Adrenal gland (tissue), 12 donors: ENCODE results near the gene PRKCZ. TPM values are rescaled to one million over a fixed set of nuclear protein-coding genes. Genes with fewer than 3 reads are reported as not detected.

Experiments used
- DNase-seq, 7 donors: peaks; one replicate each; pipeline ENCODE4 v3.0.0-alpha.2; 2019 to 2020
- H3K27ac ChIP-seq, 5 donors: fragments of 200-600 bp; sonication (generic) in 4 of 5; 1 replicate in 3 of 5; 2 replicates in 2 of 5; pipeline versions ENCODE4 v1.5.1 to v1.8.0; 2016 to 2020; ENCODE audit warnings: mild to moderate bottlenecking in 1 of 5
- H3K27me3 ChIP-seq: fragments of 200-600 bp; 2 replicates; pipeline ENCODE4 v1.8.0; 2021
- H3K36me3 ChIP-seq, 2 donors: fragments of 200-600 bp; replicated peaks in 1 of 2; 1 replicate in 1 of 2; 2 replicates in 1 of 2; pipeline versions ENCODE4 v1.5.1 to v1.8.0; 2018 to 2022
- H3K4me1 ChIP-seq, 2 donors: fragments of 200-600 bp; replicated peaks in 1 of 2; 1 replicate in 1 of 2; 2 replicates in 1 of 2; pipeline versions ENCODE4 v1.5.1 to v1.8.0; 2018 to 2021
- H3K4me3 ChIP-seq, 4 donors: fragments of 200-600 bp; sonication (generic) in 3 of 4; one replicate each; pipeline ENCODE4 v1.5.1; 2016 to 2018
- H3K9me3 ChIP-seq, 3 donors: fragments of 200-600 bp; sonication (generic) in 1 of 3; replicated peaks in 1 of 3; 1 replicate in 2 of 3; 2 replicates in 1 of 3; pipeline versions ENCODE4 v1.5.1 to v1.8.0; 2016 to 2021
- POLR2A ChIP-seq, 2 donors: fragments of 450-650 bp; IDR thresholded peaks; one replicate each; pipeline ENCODE4 v1.6.1; 2017; ENCODE audit warnings: antibody characterized with exemption in 2 of 2, mild to moderate bottlenecking in 2 of 2, moderate library complexity in 1 of 2
- WGBS, 4 donors: extraction: QIAGEN DNeasy Blood & Tissue Kit in 2 of 4; methylation state at CpG; one replicate each; pipeline versions ENCODE4 v1.1.5 to v1.1.7; 2013 to 2017; 5-methylcytosine and 5-hydroxymethylcytosine counted together
- intact Hi-C, 2 donors: fragments of 100-400 bp; cut with DNase I; formaldehyde crosslinking; loops; one replicate each; pipeline versions ENCODE4 v1.14.1 to v1.15.0; 2022 to 2023
- polyA plus RNA-seq, 3 donors: library from polyadenylated mRNA; stranded (reverse); fragments of 200-250 nt in 2 of 3; fragments of 350-450 nt in 1 of 3; fragmentation: Illumina TruSeq in 1 of 3; extraction: RNeasy Lipid Tissue Mini Kit (QIAGEN cat#74804) in 1 of 3; gene quantifications; one replicate each; pipeline ENCODE4 v1.2.3, GENCODE V29; 2013 to 2014
- total RNA-seq, 9 donors: library from RNA; depleted of rRNA in 4 of 9; stranded (reverse); fragments of >200 nt in 4 of 9; fragments of 120-200 nt in 1 of 9; fragmentation: NEBNext Ultra II Directional in 1 of 9; extraction: Animal tissue kit (Norgen Biotek cat#: 25700) in 1 of 9; gene quantifications; one replicate each; pipeline versions ENCODE4 v1.1.0 to v1.2.4, GENCODE V29; 2013 to 2023
- TF ChIP-seq, protein P1 (sequence below), 6 experiments: fragments of 450-650 bp in 4 of 6; fragments of 200-600 bp in 2 of 6; sonication (generic) in 1 of 6; IDR thresholded peaks; 1 replicate in 5 of 6; 2 replicates in 1 of 6; pipeline versions ENCODE4 v1.5.1 to v1.8.0; 2016 to 2021; ENCODE audit warnings: antibody characterized with exemption in 6 of 6, mild to moderate bottlenecking in 2 of 6, moderate library complexity in 1 of 6
- donor health status: healthy with polysubstance abuse.
- donor health status: Bipolar disorder and iron deficiency.
- donor health status: DM: yes; HTN: yes; CAD: no.
- donor health status: DM: no; HTN: no; CAD: no.
- donor health status: DM: no; HTN: no; CAD: no.
- donor health status: DM: yes; HTN: yes; CAD: no.

Gene PRKCZ
- total and polyA plus RNA-seq, 12 donors = 8.2 to 50.5 (median 25.4) TPM

DNA sequence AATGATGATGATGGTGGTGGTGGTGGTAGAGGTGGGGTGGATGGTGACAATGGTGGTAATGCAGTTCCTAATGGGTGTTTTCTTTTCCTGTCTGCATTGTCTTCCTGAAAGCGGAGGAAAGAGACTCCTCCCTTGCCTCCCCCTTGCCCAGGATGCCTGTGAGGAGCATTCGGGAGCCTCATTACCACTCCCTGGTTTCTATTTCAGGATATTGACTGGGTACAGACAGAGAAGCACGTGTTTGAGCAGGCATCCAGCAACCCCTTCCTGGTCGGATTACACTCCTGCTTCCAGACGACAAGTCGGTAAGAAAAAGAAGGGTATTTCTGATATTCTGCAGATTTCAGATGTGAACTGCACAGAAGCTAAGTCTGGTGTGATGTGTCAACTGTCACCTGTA, 105.6 kb downstream of the PRKCZ start:
- WGBS, 4 donors = 80 to 98% (median 88%) methylated on average over 6 of the region's 6 CpGs
- intact Hi-C loops = no loop called here
- H3K27ac ChIP-seq = no peak overlapping the region
- H3K4me1 ChIP-seq = no peaks in the 10 kb centered on the region
- TF ChIP-seq POLR2A (IDR thresholded peaks at IDR 0.05) = no peak
- TF ChIP-seq, protein P1, sequence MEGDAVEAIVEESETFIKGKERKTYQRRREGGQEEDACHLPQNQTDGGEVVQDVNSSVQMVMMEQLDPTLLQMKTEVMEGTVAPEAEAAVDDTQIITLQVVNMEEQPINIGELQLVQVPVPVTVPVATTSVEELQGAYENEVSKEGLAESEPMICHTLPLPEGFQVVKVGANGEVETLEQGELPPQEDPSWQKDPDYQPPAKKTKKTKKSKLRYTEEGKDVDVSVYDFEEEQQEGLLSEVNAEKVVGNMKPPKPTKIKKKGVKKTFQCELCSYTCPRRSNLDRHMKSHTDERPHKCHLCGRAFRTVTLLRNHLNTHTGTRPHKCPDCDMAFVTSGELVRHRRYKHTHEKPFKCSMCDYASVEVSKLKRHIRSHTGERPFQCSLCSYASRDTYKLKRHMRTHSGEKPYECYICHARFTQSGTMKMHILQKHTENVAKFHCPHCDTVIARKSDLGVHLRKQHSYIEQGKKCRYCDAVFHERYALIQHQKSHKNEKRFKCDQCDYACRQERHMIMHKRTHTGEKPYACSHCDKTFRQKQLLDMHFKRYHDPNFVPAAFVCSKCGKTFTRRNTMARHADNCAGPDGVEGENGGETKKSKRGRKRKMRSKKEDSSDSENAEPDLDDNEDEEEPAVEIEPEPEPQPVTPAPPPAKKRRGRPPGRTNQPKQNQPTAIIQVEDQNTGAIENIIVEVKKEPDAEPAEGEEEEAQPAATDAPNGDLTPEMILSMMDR (IDR thresholded peaks at IDR 0.05) = no peak
- no peak overlapping the region for H3K4me3 ChIP-seq
- H3K27me3 ChIP-seq = no peaks in the 10 kb centered on the region
- DNase-seq = no peak
- no peaks in the 10 kb centered on the region for H3K9me3 ChIP-seq
- H3K36me3 ChIP-seq = peaks cover 0 to 11% of the 10 kb centered on the region in 2 donors

DNA sequence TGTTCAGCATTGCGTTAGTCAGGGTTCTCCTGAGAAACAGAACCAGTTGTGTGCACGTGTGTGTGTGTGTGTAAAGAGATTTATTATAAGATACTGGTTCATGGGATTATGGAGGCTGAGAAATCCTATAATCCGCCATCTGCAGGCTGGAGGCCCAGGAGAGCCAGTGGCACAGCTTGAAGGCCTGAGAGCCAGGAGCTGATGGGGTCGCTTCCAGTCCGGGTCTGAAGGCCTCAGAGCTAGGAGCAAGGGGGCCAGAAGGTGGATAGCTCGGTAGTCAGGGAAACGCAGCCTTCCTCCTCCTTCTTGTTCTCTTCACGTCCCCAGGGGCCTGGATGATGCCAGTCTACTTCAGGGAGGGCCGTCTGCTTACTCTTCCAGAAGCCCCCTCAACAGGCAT, 106.7 kb downstream of the PRKCZ start:
- intact Hi-C loops = no loop called here
- Histone ChIP-seq H3K9me3 (no peaks in the 10 kb centered on the region), H3K4me1 (no peaks in the 10 kb centered on the region), H3K4me3 (no peak overlapping the region), H3K27me3 (no peaks in the 10 kb centered on the region), H3K27ac (no peak overlapping the region), H3K36me3 (peaks cover 0 to 11% of the 10 kb centered on the region in 2 donors)
- 86 to 93% (median 88%) methylated on average over 8 to 9 of the region's 9 CpGs for WGBS, 4 donors
- TF ChIP-seq, protein P1 (IDR thresholded peaks at IDR 0.05) = no peak
- no peak for TF ChIP-seq POLR2A (IDR thresholded peaks at IDR 0.05)
- no peak for DNase-seq

DNA sequence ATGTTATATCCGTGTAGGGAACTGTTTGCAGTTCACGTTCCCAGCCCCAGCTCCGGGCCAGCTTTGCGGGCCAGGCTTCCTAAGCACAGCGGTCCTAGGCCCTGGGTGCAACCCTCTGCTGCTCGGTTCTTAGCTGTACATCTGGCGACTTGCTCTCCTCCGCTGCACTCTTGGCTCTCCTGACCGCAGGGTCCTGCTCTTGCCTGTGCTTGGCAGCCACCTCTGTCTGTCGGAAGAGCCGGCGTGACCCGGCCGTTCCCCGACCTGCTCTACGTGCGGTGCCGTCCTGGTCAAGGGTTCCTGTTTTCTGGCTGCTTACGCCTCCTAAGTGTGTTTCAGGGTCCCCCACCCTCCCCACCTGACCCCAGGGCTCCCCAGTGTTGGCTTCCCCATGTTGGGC, 107.6 kb downstream of the PRKCZ start:
- no peaks in the 10 kb centered on the region for H3K4me1 ChIP-seq
- peaks cover 0 to 6% of the 10 kb centered on the region in 2 donors for H3K36me3 ChIP-seq
- H3K27ac ChIP-seq = no peak overlapping the region
- H3K4me3 ChIP-seq = no peak overlapping the region
- TF ChIP-seq, protein P1 (IDR thresholded peaks at IDR 0.05) = no peak
- no peak for TF ChIP-seq POLR2A (IDR thresholded peaks at IDR 0.05)
- no peaks in the 10 kb centered on the region for H3K9me3 ChIP-seq
- intact Hi-C loops = no loop called here
- WGBS, 4 donors = 85 to 94% (median 90%) methylated on average over 11 to 19 of the region's 19 CpGs
- no peak for DNase-seq
- no peaks in the 10 kb centered on the region for H3K27me3 ChIP-seq

DNA sequence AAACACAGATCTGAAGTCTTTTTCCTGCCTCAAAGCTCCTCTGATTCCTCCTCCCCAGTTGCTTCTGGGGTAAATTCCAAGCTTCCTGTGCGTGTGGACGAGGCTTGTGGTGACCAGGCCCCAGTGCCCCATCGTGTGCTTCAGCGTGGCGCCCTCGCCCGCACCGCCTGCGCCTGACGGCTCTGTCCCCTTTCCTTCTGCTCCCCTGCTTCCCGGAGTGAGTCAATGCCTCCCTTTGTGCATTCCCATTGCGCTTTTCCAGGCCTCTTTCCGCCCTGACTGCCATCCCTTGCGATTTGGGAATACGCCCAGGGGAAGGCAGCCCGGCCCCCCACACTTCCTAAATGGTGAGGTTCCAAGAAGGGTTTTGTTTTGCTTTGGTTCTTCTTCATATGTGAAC, 108.1 kb downstream of the PRKCZ start:
- Histone ChIP-seq H3K9me3 (no peaks in the 10 kb centered on the region), H3K27me3 (no peaks in the 10 kb centered on the region), H3K4me1 (no peaks in the 10 kb centered on the region), H3K4me3 (no peak overlapping the region), H3K27ac (no peak overlapping the region), H3K36me3 (peaks cover 0 to 2% of the 10 kb centered on the region in 2 donors)
- TF ChIP-seq, protein P1 (IDR thresholded peaks at IDR 0.05) = no peak
- no peak for TF ChIP-seq POLR2A (IDR thresholded peaks at IDR 0.05)
- no peak for DNase-seq
- 87 to 95% (median 92%) methylated on average over 16 of the region's 16 CpGs for WGBS, 4 donors
- intact Hi-C loops = no loop called here
